NCI-H345 treated with DMSO at 0.1 percent for 48 hours (cell line): ENCODE results near the gene OR51B6.
"Not testable (repeated sequence)": the region's sequence is repeated elsewhere in the genome, so short reads cannot be mapped to it uniquely, and the experiment has no call there.

Source experiments
- DNase-seq: peaks from one replicate; lab custom pipeline; 2025; ENCODE audit not compliant: unreplicated experiment; lab: John Stamatoyannopoulos, UW

Gene OR51B6

GRCh38 chr11:5351208-5351607, at the start of gene OR51B6:
Gene OR51B6, plus strand, starts transcription at chr11:5351508. Its CDS starts 0 bp downstream, at chr11:5351508.
- no peak for DNase-seq

GRCh38 chr11:5301846-5302245, 49.5 kb upstream of the OR51B6 start, which contains the start of gene OR51B4:
Gene OR51B4, minus strand, starts transcription at chr11:5301946. Its CDS starts 0 bp downstream, at chr11:5301946.
- no peak for DNase-seq

GRCh38 chr11:5303626-5304025, 47.7 kb upstream of the OR51B6 start:
- DNase-seq: no peak

- DNase-seq: no peak
These were observed 47.3 kb upstream of the OR51B6 start for GRCh38 chr11:5304046-5304445.

GRCh38 chr11:5307256-5308019, 43.9 kb upstream of the OR51B6 start:
- no peak for DNase-seq

GRCh38 chr11:5310423-5310822, 40.9 kb upstream of the OR51B6 start:
- no peak for DNase-seq

- not testable (repeated sequence) for DNase-seq
These were observed 37.8 kb upstream of the OR51B6 start for GRCh38 chr11:5313326-5314023.

- no peak for DNase-seq
These were observed 34.0 kb upstream of the OR51B6 start for GRCh38 chr11:5317292-5317691.

GRCh38 chr11:5324197-5324596, 27.1 kb upstream of the OR51B6 start, which contains the start of gene OR51B2:
Gene OR51B2, minus strand, starts transcription at chr11:5324297. Its CDS starts 0 bp downstream, at chr11:5324297.
- DNase-seq: no peak

GRCh38 chr11:5335170-5335569, 16.1 kb upstream of the OR51B6 start:
- no peak for DNase-seq

GRCh38 chr11:5336331-5336730, 15.0 kb upstream of the OR51B6 start:
- DNase-seq: no peak

- not testable (repeated sequence) for DNase-seq
These were observed 14.1 kb upstream of the OR51B6 start for GRCh38 chr11:5337253-5337652.

- no peak for DNase-seq
These were observed 11.5 kb upstream of the OR51B6 start for GRCh38 chr11:5339771-5340322.

- DNase-seq: no peak
These were observed 7.6 kb upstream of the OR51B6 start, which contains the start of gene OR51B5 for GRCh38 chr11:5343474-5344335. Gene OR51B5, minus strand, starts transcription at chr11:5343524. Its CDS starts 0 bp downstream, at chr11:5343524.

- DNase-seq: no peak
These were observed 5.5 kb upstream of the OR51B6 start for GRCh38 chr11:5345831-5346230.

GRCh38 chr11:5348551-5349194, 2.6 kb upstream of the OR51B6 start:
- no peak for DNase-seq

GRCh38 chr11:5349550-5349949, 1.8 kb upstream of the OR51B6 start:
- no peak for DNase-seq

- not testable (repeated sequence) for DNase-seq
These were observed 4.7 kb downstream of the OR51B6 start for GRCh38 chr11:5356031-5356430.

- DNase-seq: no peak
These were observed 10.8 kb downstream of the OR51B6 start for GRCh38 chr11:5362017-5362625.

- DNase-seq: no peak
These were observed 12.4 kb downstream of the OR51B6 start for GRCh38 chr11:5363679-5364078.
